ENCODE data around the gene ZNF710.

Gene ZNF710

DNA sequence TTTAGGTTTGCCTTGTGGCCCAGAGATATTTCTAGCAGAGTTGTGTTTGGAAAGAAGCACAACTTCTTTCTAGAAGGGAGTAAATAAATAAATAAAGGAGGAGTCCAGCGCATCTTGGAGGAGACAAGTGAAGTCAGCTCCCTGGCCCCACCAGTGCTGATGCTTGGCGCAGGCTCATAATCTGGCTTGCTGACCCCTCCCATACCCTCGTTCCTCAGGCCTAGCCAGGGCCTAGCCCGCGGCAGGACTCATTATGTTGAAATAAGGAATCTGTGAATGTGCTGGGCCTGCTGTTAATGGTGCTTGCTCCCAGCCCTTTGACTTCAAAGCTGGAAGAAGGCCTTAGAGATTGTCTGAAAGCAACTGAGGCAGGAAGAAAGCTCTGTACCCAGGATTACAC lies 3.1 kb downstream of the ZNF710 start:
- H3K36me3 Mint-ChIP-seq: peaks cover 16% of the 10 kb centered on the region
- peaks cover 64% of the 10 kb centered on the region for H3K4me1 Mint-ChIP-seq
- ATAC-seq (no peak), DNase-seq (ENCODE audit: low spot score in 2 of 2) (no peak)
- H3K4me3 Mint-ChIP-seq: no peak overlapping the region
- no peak overlapping the region for H3K27ac Mint-ChIP-seq
- no peaks in the 10 kb centered on the region for H3K9me3 Mint-ChIP-seq

DNA sequence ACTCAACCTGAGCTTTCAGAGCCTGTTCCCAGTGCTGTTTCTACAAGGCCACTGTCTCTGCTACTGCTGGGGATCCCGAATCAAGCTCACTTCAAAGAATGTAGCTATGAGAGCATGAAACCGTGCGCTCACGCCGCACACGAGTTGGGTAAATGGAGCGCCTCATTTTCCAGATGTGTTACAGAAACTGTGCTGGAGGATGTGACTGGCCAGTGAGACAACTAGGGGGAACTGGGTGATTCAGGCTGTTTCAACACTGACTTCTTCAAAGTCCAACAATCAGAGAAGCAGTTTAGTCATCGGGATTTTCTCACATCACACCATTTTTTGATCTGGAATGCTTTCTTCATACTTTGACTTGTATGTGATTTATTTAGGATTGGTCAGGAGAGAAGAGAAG lies 3.5 kb downstream of the ZNF710 start:
- H3K4me1 Mint-ChIP-seq: peaks cover 65% of the 10 kb centered on the region
- peak; percentile 34 for ATAC-seq
- H3K9me3 Mint-ChIP-seq: no peaks in the 10 kb centered on the region
- H3K4me3 Mint-ChIP-seq: no peak overlapping the region
- H3K36me3 Mint-ChIP-seq: peaks cover 16% of the 10 kb centered on the region
- peak overlapping the region; percentile 46 for H3K27ac Mint-ChIP-seq
- DNase-seq (ENCODE audit: low spot score in 2 of 2): no peak

- Mint-ChIP-seq H3K4me1 (peaks cover 62% of the 10 kb centered on the region), H3K4me3 (no peak overlapping the region)
- ATAC-seq: peak; percentile 50
These were observed 5.3 kb downstream of the ZNF710 start for GRCh38 chr15:90006217-90007075.

DNA sequence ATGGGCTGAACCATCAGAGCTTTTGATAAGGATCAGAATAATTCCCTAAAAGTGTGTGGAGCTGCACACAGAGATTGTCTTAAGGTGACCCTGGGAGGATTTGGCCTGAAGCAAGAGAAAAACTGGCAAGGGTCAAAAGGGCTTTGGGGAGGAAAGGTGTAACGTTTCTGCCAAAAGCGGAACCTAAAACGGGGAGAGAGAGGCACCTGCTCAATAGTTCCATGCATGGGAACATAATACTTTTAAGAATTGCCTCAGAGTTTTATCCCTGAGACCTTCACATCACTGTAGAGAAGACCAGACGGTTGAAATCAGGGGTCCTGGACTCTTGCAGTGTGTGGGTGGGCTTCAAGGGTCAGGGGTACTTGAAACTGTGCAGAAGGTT lies 5.9 kb downstream of the ZNF710 start:
- Mint-ChIP-seq H3K36me3 (peaks cover under 1% of the 10 kb centered on the region), H3K4me3 (no peak overlapping the region), H3K9me3 (peaks cover 4% of the 10 kb centered on the region), H3K4me1 (peaks cover 62% of the 10 kb centered on the region), H3K27ac (peak overlapping the region; percentile 23)
- DNase-seq (ENCODE audit: low spot score in 2 of 2) (no peak), ATAC-seq (no peak)

More at GRCh38 chr15:90006217-90007075, 5.3 kb downstream of the ZNF710 start:
- Mint-ChIP-seq H3K27ac (peak overlapping the region; percentile 23), H3K9me3 (peaks cover 1% of the 10 kb centered on the region), H3K36me3 (peaks cover 7% of the 10 kb centered on the region)
- no peak for DNase-seq (ENCODE audit: low spot score in 2 of 2)

DNA sequence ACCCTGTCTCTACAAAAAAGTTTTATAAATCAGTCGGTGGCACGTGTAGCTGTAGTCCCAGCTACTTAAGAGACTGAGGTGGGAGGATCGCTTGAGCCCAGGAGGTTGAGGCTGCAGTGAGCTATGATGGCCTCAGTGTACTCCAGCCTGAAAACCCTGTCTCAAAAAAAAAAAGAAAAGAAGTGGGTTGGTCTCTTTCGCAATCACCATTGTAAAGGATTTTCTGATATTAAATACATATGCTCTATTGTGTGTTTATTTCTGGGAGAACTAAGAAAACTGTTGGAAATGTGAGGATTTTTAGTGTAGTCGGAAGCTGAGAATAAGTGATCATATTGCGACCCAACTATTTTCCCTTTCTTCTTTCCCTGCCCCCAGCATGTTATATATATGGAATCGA lies 7.5 kb downstream of the ZNF710 start:
- Mint-ChIP-seq H3K27ac (peak overlapping the region; percentile 48), H3K36me3 (no peaks in the 10 kb centered on the region), H3K9me3 (peaks cover 4% of the 10 kb centered on the region), H3K4me1 (peaks cover 69% of the 10 kb centered on the region), H3K4me3 (no peak overlapping the region)
- no peak for ATAC-seq
- no peak for DNase-seq (ENCODE audit: low spot score in 2 of 2)

- Mint-ChIP-seq H3K4me1 (peaks cover 73% of the 10 kb centered on the region), H3K36me3 (no peaks in the 10 kb centered on the region), H3K4me3 (no peak overlapping the region), H3K27ac (peak overlapping the region; percentile 60), H3K9me3 (peaks cover 4% of the 10 kb centered on the region)
- DNase-seq (ENCODE audit: low spot score in 2 of 2) (no peak), ATAC-seq (no peak)
These were observed 8.3 kb downstream of the ZNF710 start for GRCh38 chr15:90009301-90010022.

GRCh38 chr15:90011705-90012104 lies 10.6 kb downstream of the ZNF710 start:
- Mint-ChIP-seq H3K9me3 (peaks cover 4% of the 10 kb centered on the region), H3K27ac (no peak overlapping the region), H3K36me3 (no peaks in the 10 kb centered on the region), H3K4me1 (peaks cover 52% of the 10 kb centered on the region), H3K4me3 (no peak overlapping the region)
- ATAC-seq (no peak), DNase-seq (ENCODE audit: low spot score in 2 of 2) (no peak)

DNA sequence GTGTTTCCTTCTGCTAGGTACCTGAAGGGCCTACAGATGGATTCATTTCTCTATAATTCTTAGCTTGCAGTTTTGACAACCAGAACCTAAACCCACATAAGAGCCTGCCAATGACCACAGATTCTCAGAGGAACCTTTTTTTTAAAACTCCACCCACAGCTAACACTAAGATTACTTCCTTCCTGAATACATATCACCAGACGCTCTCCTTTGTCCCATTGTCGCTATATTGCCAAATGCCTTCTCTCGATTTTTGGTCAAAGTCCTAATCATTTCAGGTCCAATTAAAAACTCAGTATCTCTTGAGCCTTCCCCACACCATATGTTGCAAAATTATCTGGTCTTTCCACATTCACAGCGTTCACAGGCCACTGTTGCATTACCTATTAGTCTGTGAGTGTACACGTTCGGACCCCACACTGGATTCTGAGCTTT lies 12.4 kb downstream of the ZNF710 start:
- H3K4me1 Mint-ChIP-seq: peaks cover 43% of the 10 kb centered on the region
- ATAC-seq (peak; percentile 72), DNase-seq (ENCODE audit: low spot score in 2 of 2) (no peak)
- H3K4me3 Mint-ChIP-seq: peak overlapping the region; percentile 9
- H3K9me3 Mint-ChIP-seq: peaks cover 4% of the 10 kb centered on the region
- H3K36me3 Mint-ChIP-seq: no peaks in the 10 kb centered on the region
- peak overlapping the region; percentile 3 for H3K27ac Mint-ChIP-seq

DNA sequence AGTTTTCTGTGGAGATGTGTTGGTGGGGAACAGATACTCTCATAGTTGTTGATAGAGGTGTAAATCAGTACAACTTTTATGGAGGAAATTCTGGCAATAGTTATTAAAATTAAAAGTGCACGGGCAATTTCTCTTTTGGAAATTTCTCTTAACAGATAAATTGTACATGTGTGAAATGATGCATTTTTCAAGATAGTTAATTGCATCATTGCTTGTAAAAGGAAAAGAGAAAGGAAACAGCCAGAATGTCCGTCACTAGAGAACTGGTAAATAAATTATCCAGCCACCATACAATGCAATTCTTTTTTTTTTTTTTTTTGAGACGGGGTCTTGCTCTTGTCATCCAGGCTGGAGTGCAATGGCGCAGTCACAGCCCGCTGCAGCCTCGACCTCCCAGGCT lies 14.2 kb downstream of the ZNF710 start:
- ATAC-seq (no peak), DNase-seq (ENCODE audit: low spot score in 2 of 2) (no peak)
- no peaks in the 10 kb centered on the region for H3K36me3 Mint-ChIP-seq
- H3K27ac Mint-ChIP-seq: no peak overlapping the region
- peaks cover 4% of the 10 kb centered on the region for H3K9me3 Mint-ChIP-seq
- no peak overlapping the region for H3K4me3 Mint-ChIP-seq
- H3K4me1 Mint-ChIP-seq: peaks cover 32% of the 10 kb centered on the region

DNA sequence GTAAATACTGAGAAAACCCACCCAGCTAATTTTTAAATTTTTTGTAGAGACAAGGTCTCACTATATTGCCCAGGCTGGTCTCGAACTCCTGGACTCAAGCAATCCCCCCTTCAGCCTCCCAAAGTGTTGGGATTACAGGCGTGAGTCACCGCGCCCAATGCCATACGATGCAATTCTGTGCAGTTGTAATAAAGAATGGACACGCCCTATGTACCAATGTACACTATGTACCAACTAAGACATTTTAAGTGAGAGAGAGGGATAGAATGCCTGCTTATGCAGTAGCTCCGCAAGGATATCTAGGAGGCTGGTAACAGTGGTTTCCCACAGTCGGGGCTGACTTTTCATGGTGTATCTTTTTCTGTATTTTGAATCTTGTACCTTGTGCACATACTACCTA lies 14.6 kb downstream of the ZNF710 start:
- no peak overlapping the region for H3K27ac Mint-ChIP-seq
- peaks cover 4% of the 10 kb centered on the region for H3K9me3 Mint-ChIP-seq
- DNase-seq (ENCODE audit: low spot score in 2 of 2) (no peak), ATAC-seq (no peak)
- no peak overlapping the region for H3K4me3 Mint-ChIP-seq
- no peaks in the 10 kb centered on the region for H3K36me3 Mint-ChIP-seq
- peaks cover 36% of the 10 kb centered on the region for H3K4me1 Mint-ChIP-seq

DNA sequence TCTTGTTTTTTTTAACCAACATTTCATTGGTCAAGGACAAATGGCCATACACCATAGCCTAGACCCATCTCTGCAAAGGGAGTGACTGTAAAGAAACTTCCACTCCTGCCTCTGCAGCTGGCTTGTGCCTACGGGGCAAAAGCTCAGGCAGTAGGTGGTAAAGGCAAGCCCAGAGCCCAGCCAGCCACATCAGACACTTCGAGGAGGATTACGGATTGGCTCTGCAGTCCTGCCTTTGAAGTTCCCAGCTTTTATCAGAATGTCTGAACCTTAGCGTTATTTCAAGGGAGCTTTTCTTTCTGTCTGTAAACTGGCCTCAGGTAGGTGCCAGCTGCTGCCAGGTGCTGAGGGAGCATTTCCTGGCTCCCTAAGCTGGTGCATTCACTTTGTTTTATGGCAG lies 15.6 kb downstream of the ZNF710 start:
- H3K36me3 Mint-ChIP-seq: no peaks in the 10 kb centered on the region
- H3K4me1 Mint-ChIP-seq: peaks cover 37% of the 10 kb centered on the region
- H3K27ac Mint-ChIP-seq: no peak overlapping the region
- ATAC-seq (no peak), DNase-seq (ENCODE audit: low spot score in 2 of 2) (no peak)
- peaks cover under 1% of the 10 kb centered on the region for H3K9me3 Mint-ChIP-seq
- H3K4me3 Mint-ChIP-seq: no peak overlapping the region

GRCh38 chr15:90018216-90018831 lies 17.2 kb downstream of the ZNF710 start:
- Mint-ChIP-seq H3K36me3 (no peaks in the 10 kb centered on the region), H3K9me3 (no peaks in the 10 kb centered on the region), H3K4me1 (peaks cover 30% of the 10 kb centered on the region), H3K27ac (no peak overlapping the region), H3K4me3 (no peak overlapping the region)
- no peak for ATAC-seq
- no peak for DNase-seq (ENCODE audit: low spot score in 2 of 2)

DNA sequence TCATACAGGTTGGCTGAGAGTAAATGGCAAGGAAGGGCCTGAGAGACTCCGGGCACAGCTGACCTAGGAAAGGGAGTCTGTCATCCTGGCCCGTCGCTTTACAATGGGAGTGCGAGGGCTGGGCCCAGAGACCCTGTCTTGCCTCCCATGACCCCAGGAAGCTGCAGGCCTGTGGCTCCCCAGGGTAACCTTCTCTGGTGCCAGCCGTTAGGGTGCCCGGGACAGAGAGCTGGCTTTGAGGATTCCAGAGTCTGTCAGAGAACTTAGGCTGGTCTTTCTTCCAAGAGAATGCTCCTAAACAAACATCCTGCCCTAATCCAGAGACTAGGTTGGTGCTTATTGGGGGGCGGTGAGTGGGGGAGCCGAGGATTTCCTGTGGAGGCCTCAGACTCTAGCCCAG lies 18.5 kb downstream of the ZNF710 start:
- Mint-ChIP-seq H3K36me3 (no peaks in the 10 kb centered on the region), H3K4me3 (no peak overlapping the region), H3K9me3 (no peaks in the 10 kb centered on the region), H3K4me1 (peaks cover 26% of the 10 kb centered on the region), H3K27ac (no peak overlapping the region)
- DNase-seq (ENCODE audit: low spot score in 2 of 2) (no peak), ATAC-seq (no peak)

GRCh38 chr15:90020021-90020735 lies 19.1 kb downstream of the ZNF710 start:
- no peak overlapping the region for H3K27ac Mint-ChIP-seq
- ATAC-seq: no peak
- H3K36me3 Mint-ChIP-seq: no peaks in the 10 kb centered on the region
- DNase-seq (ENCODE audit: low spot score in 2 of 2): no peak
- H3K4me3 Mint-ChIP-seq: no peak overlapping the region
- no peaks in the 10 kb centered on the region for H3K9me3 Mint-ChIP-seq
- H3K4me1 Mint-ChIP-seq: peaks cover 31% of the 10 kb centered on the region

GRCh38 chr15:90020936-90021507 lies 19.9 kb downstream of the ZNF710 start:
- no peak for DNase-seq (ENCODE audit: low spot score in 2 of 2)
- no peak for ATAC-seq
- Mint-ChIP-seq H3K36me3 (no peaks in the 10 kb centered on the region), H3K4me1 (peaks cover 31% of the 10 kb centered on the region), H3K27ac (no peak overlapping the region), H3K4me3 (no peak overlapping the region), H3K9me3 (no peaks in the 10 kb centered on the region)

Data from stimulated activated effector memory CD8-positive, alpha-beta T cell treated with anti-CD3 and anti-CD28 coated beads, Interleukin-12 subunit alpha, Interleukin-12 subunit beta, amount 100 ng/mL, for 72 hours (primary cell).